Activated CD4-positive, alpha-beta T cell treated with anti-CD3 and anti-CD28 coated beads, Interleukin-2, amount 50 U/mL, for 48 hours (primary cell): ENCODE measurements around the gene RXRA.

Source experiments
- DNase-seq, 2 experiments: peaks; one replicate each; pipeline ENCODE4 v3.0.0-alpha.2; 2020

Gene RXRA

GRCh38 chr9:134339183-134339806 lies 13.0 kb downstream of the RXRA start:
- DNase-seq: no peak

- DNase-seq: no peak
Observed at GRCh38 chr9:134340475-134341160, 14.4 kb downstream of the RXRA start.

- no peak for DNase-seq
Observed at GRCh38 chr9:134341306-134341705, 15.1 kb downstream of the RXRA start.

DNA sequence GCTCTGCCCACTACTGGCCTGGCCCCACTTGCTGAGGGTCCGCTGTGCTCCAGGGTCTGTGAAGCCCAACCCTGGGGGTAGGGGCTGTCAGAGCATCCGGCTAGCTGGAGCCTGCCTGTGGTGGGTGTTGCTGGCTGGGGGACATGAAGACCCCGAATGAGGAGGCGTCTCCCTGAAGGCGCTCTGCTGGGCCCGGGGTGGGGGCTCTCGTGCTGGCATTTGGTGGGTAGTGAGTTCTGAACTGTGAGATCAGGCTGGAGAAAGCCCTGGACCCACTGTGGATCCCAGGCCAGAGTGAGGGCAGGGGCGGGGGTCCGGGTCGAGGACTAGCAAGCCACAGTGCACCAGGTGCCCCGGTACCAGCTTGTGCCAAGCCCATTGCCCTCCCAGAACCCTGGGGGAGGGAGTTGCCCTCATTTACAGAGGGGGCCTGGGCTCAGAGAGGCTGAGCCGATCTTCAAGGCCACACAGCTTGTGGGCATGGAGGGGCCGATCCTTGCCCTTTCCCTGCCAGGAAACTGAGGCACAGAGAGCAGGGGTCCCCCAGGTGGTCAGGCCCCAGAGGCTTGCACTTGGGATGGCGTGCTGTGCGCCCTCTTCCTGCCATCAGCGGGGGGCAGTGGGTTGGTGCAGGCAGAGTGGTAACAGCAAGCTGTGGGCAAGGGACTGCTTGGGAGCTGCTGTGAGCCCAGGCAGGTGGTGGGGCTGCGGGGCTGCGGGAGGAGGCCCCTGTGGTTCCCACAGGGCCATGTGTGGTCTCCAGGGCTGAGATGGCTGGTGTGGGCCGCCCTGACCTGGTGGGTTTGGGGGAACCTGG lies 15.9 kb downstream of the RXRA start:
- DNase-seq: no peak

- DNase-seq: no peak
Observed at GRCh38 chr9:134342746-134343115, 16.5 kb downstream of the RXRA start.

GRCh38 chr9:134343637-134344036 lies 17.4 kb downstream of the RXRA start:
- DNase-seq: no peak

DNA sequence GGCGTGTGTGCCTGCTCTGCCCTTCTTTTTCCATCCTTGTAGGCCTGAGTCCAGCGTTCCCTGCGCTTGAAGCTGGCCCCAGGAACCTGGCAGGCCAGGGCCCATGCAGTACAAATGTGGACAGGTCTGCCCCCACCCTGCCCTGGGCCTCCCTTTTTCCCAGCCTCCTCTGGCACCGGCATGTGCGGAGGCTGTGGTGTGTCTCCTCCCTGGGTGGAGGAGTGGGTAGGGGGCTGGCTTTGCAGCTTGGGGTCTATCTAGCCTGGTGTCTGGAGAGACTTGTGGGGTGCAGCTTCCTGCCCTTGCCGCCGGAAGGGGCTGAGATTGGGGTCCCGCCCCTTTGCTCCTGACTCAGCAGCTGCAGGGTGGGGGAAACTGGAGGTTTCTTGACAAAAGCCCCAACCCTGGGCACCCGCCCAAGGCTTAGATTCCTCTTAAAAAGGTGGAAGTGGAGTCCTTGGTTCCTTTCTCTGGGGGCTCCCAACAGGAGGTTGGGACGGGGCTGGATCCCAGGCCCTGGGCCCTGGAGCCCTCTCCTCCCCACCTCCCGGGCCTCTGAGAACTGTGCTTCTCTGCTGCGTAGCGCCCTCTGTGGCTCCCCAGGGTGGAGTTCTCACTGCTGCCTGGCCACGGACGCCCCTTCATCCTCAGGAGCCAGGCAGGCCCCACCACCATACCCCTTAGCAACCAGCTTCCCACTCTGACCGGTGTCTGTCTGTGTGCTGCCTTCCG lies 18.0 kb downstream of the RXRA start:
- DNase-seq: no peak

GRCh38 chr9:134344800-134345310 lies 18.6 kb downstream of the RXRA start:
- no peak for DNase-seq

- no peak for DNase-seq
Observed at GRCh38 chr9:134345737-134346136, 19.5 kb downstream of the RXRA start.

GRCh38 chr9:134346151-134346550 lies 19.9 kb downstream of the RXRA start:
- DNase-seq: no peak

- no peak for DNase-seq
Observed at GRCh38 chr9:134346840-134347583, 20.8 kb downstream of the RXRA start.

- DNase-seq: no peak
Observed at GRCh38 chr9:134347996-134348395, 21.7 kb downstream of the RXRA start.

DNA sequence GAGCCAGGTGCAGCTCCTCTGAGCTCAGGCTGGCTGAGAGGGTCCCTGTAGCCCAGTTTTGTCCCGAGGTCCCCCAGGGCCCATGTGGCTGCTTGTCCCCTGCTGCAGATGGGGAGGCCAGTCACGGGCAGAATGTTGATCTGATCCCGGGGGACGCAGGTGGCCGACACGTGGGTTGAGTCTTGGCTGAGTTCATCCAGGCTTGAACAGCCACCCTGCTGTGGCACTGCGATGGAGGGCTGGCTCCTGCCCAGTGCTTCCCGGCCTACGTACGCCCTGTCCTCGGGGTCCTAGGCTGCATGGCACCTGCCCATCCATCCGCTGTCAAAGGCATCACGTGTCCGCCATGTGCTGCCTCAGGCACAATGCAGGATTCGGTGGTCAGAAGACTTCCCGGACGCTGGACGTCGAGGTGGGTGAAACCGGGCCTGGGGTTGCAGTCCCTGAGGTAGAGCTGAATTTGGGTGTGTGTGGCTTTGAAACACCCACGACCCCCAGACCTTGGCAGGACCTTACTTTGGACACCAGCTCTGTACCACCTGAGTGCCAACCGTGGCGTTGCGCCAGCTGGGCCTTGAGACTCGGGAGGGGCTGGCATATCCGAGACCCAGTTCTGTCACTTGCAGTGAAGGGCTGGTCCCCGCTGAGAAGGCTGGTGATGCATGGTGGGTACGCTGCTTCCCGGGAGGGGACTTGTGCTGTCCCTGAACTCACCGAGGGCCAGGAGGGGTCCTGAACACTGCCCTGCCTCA lies 22.3 kb downstream of the RXRA start:
- DNase-seq: no peak

- DNase-seq: no peak
Observed at GRCh38 chr9:134349936-134350335, 23.7 kb downstream of the RXRA start.

GRCh38 chr9:134350416-134350994 lies 24.2 kb downstream of the RXRA start:
- DNase-seq: no peak

- DNase-seq: no peak
Observed at GRCh38 chr9:134351606-134352176, 25.4 kb downstream of the RXRA start.

GRCh38 chr9:134352247-134352933 lies 26.1 kb downstream of the RXRA start:
- DNase-seq: no peak

DNA sequence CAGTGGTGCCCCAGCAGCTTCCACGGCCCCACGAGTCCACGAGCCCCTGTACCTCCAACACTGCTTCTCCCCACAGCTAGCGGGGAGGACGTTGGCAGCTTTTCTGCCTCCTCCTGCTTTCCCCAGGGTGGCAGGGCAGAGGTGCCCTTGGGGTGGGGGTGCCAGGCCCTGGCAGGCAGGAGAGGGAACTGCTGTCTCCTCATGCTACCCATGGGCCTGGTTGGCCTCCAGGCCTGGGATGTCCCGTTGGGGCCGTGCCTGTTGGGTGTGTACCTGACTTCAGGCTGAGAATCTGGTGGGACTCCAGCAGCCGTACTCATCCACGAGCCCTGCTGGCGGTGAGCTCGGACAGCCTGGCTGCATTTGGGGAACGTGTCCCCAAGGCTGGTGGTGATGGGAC lies 27.3 kb downstream of the RXRA start:
- DNase-seq: no peak

DNA sequence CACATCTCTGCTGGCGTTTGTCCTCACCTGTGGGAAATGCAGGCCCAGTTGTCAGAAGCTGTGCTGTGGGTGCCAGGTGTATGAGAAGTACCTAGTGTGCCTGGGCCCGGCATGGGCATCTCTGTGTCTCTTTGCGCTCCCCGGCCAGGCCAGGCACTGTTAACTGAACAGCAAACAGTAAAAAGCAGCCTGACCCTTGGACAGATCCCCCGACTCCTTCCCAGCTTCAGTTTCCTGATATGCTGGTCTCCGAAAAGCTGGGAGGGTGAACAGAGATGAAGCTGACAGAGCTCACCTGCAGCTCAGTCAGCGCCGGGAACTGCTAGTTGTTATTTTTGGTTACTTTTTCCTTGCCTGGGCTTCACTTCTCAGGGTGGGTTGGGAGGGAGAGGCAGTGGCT lies 28.9 kb downstream of the RXRA start:
- DNase-seq: no peak
